Mesendoderm (in vitro differentiated cells): ENCODE data around the gene SDK1.

Source experiments
- DNase-seq: peaks from one replicate; pipeline ENCODE4 v3.0.0; 2013
- H2AK5ac ChIP-seq: 2 replicates; pipeline ENCODE4 v1.6.1; 2013; ENCODE audit warnings: low read length, inconsistent platforms
- H2BK120ac ChIP-seq: 2 replicates; pipeline ENCODE4 v1.6.1; 2013; ENCODE audit warnings: low read depth, mild to moderate bottlenecking, low read length, moderate library complexity, mixed read lengths
- H2BK15ac ChIP-seq: replicated peaks from 2 replicates; pipeline ENCODE4 v1.6.1; 2013; ENCODE audit warnings: low read depth, mild to moderate bottlenecking, moderate library complexity
- H2BK5ac ChIP-seq: 2 replicates; pipeline ENCODE4 v1.6.1; 2013; ENCODE audit warnings: low read length, inconsistent platforms
- H3K18ac ChIP-seq: 2 replicates; pipeline ENCODE4 v1.6.1; 2013; ENCODE audit warnings: mild to moderate bottlenecking, low read length, mixed read lengths
- H3K23ac ChIP-seq: one replicate; pipeline ENCODE4 v1.6.1; 2013; ENCODE audit warnings: low read length
- H3K27ac ChIP-seq: 2 replicates; pipeline ENCODE4 v1.5.1; 2013; ENCODE audit warnings: low read depth, mild to moderate bottlenecking, inconsistent platforms, low read length, moderate library complexity
- H3K27me3 ChIP-seq: 2 replicates; pipeline ENCODE4 v1.6.1; 2013; ENCODE audit warnings: low read length, control low read depth, mild to moderate bottlenecking, inconsistent platforms; ENCODE audit not compliant: insufficient read depth, poor library complexity
- H3K36me3 ChIP-seq: 2 replicates; pipeline ENCODE4 v1.6.1; 2013; ENCODE audit warnings: low read length, inconsistent platforms; ENCODE audit not compliant: control insufficient read depth, insufficient read depth
- H3K4ac ChIP-seq: one replicate; pipeline ENCODE4 v1.6.1; 2013; ENCODE audit warnings: low read depth, mild to moderate bottlenecking, low read length, moderate library complexity
- H3K4me1 ChIP-seq: 2 replicates; pipeline ENCODE4 v1.6.1; 2013; ENCODE audit warnings: low read depth, low read length, inconsistent platforms; ENCODE audit not compliant: control insufficient read depth
- H3K4me2 ChIP-seq: 2 replicates; pipeline ENCODE4 v1.6.1; 2013; ENCODE audit warnings: low read length
- H3K4me3 ChIP-seq: 2 replicates; pipeline ENCODE4 v1.5.1; 2013; ENCODE audit warnings: mild to moderate bottlenecking, low read length
- H3K56ac ChIP-seq: one replicate; pipeline ENCODE4 v1.6.1; 2013; ENCODE audit warnings: low read length
- H3K79me1 ChIP-seq: 2 replicates; pipeline ENCODE4 v1.6.1; 2013; ENCODE audit warnings: low read length, inconsistent platforms
- H3K79me2 ChIP-seq: 2 replicates; pipeline ENCODE4 v1.6.1; 2013; ENCODE audit warnings: mild to moderate bottlenecking, low read length; ENCODE audit not compliant: control insufficient read depth, insufficient read depth
- H3K9ac ChIP-seq: 2 replicates; pipeline ENCODE4 v1.6.1; 2013; ENCODE audit warnings: low read length, inconsistent platforms
- H4K5ac ChIP-seq: one replicate; pipeline ENCODE4 v1.6.1; 2013; ENCODE audit warnings: low read length
- H4K8ac ChIP-seq: one replicate; pipeline ENCODE4 v1.6.1; 2013; ENCODE audit warnings: low read depth, mild to moderate bottlenecking, control low read depth, low read length, moderate library complexity
- WGBS: extraction: QIAGEN DNeasy Blood & Tissue Kit; methylation state at CpG from one replicate; pipeline ENCODE4 v1.1.7; 2013; ENCODE audit warnings: low lambda C conversion rate, missing lambda C conversion rate; ENCODE audit not compliant: insufficient coverage; ENCODE audit errors: extremely low coverage; 5-methylcytosine and 5-hydroxymethylcytosine counted together

Gene SDK1

GRCh38 chr7:4273566-4274230 lies 972.6 kb downstream of the SDK1 start:
- WGBS: no CpG with 5 or more reads among the region's 9 CpGs
- H3K56ac ChIP-seq: no peak overlapping the region
- H2BK120ac ChIP-seq: no peak overlapping the region
- no peak overlapping the region for H4K5ac ChIP-seq
- H2AK5ac ChIP-seq: no peak overlapping the region
- no peak overlapping the region for H3K18ac ChIP-seq
- H3K27ac ChIP-seq: no peak overlapping the region
- no peak for DNase-seq
- H3K79me1 ChIP-seq: no peaks in the 10 kb centered on the region
- H3K9ac ChIP-seq: no peak overlapping the region
- H2BK5ac ChIP-seq: no peak overlapping the region
- H3K27me3 ChIP-seq: no peaks in the 10 kb centered on the region
- no peaks in the 10 kb centered on the region for H3K4me1 ChIP-seq
- no peak overlapping the region for H2BK15ac ChIP-seq
- no peaks in the 10 kb centered on the region for H3K36me3 ChIP-seq
- H3K79me2 ChIP-seq: no peaks in the 10 kb centered on the region
- H4K8ac ChIP-seq: no peak overlapping the region
- H3K4me3 ChIP-seq: no peak overlapping the region
- no peak overlapping the region for H3K4me2 ChIP-seq
- no peak overlapping the region for H3K23ac ChIP-seq
- no peak overlapping the region for H3K4ac ChIP-seq

- Histone ChIP-seq H3K18ac (no peak overlapping the region), H3K4me1 (no peaks in the 10 kb centered on the region), H3K79me1 (no peaks in the 10 kb centered on the region), H3K36me3 (no peaks in the 10 kb centered on the region), H2BK15ac (no peak overlapping the region), H3K4me3 (no peak overlapping the region), H3K79me2 (no peaks in the 10 kb centered on the region), H3K23ac (no peak overlapping the region), H3K4me2 (no peak overlapping the region), H2AK5ac (no peak overlapping the region), H4K5ac (no peak overlapping the region), H3K4ac (no peak overlapping the region), H4K8ac (no peak overlapping the region), H3K27me3 (no peaks in the 10 kb centered on the region), H2BK120ac (no peak overlapping the region), H3K56ac (no peak overlapping the region), H3K9ac (no peak overlapping the region), H2BK5ac (no peak overlapping the region), H3K27ac (no peak overlapping the region)
- no CpG with 5 or more reads among the region's 3 CpGs for WGBS
- DNase-seq: no peak
Observed at GRCh38 chr7:4274286-4274685, 973.2 kb downstream of the SDK1 start.

GRCh38 chr7:4277936-4278335 lies 976.9 kb downstream of the SDK1 start:
- no peak overlapping the region for H3K18ac ChIP-seq
- no peak overlapping the region for H2AK5ac ChIP-seq
- DNase-seq: no peak
- no peaks in the 10 kb centered on the region for H3K79me2 ChIP-seq
- no peak overlapping the region for H3K9ac ChIP-seq
- H3K27me3 ChIP-seq: no peaks in the 10 kb centered on the region
- no peaks in the 10 kb centered on the region for H3K4me1 ChIP-seq
- H2BK120ac ChIP-seq: no peak overlapping the region
- H4K8ac ChIP-seq: no peak overlapping the region
- H2BK15ac ChIP-seq: no peak overlapping the region
- no CpG with 5 or more reads among the region's 4 CpGs for WGBS
- no peaks in the 10 kb centered on the region for H3K79me1 ChIP-seq
- H3K4me3 ChIP-seq: no peak overlapping the region
- no peak overlapping the region for H2BK5ac ChIP-seq
- H3K36me3 ChIP-seq: no peaks in the 10 kb centered on the region
- no peak overlapping the region for H3K4ac ChIP-seq
- H3K23ac ChIP-seq: no peak overlapping the region
- no peak overlapping the region for H3K4me2 ChIP-seq
- no peak overlapping the region for H3K56ac ChIP-seq
- no peak overlapping the region for H4K5ac ChIP-seq
- H3K27ac ChIP-seq: no peak overlapping the region

GRCh38 chr7:4279216-4279615 lies 978.2 kb downstream of the SDK1 start:
- no peak overlapping the region for H3K27ac ChIP-seq
- DNase-seq: no peak

GRCh38 chr7:4281231-4281993 lies 980.4 kb downstream of the SDK1 start:
- Histone ChIP-seq H2AK5ac (no peak overlapping the region), H3K4me3 (no peak overlapping the region), H3K36me3 (no peaks in the 10 kb centered on the region), H3K79me2 (no peaks in the 10 kb centered on the region), H3K4me2 (no peak overlapping the region), H3K56ac (no peak overlapping the region), H2BK120ac (no peak overlapping the region), H3K23ac (no peak overlapping the region), H4K8ac (no peak overlapping the region), H3K27me3 (no peaks in the 10 kb centered on the region), H4K5ac (no peak overlapping the region), H3K79me1 (no peaks in the 10 kb centered on the region), H2BK5ac (no peak overlapping the region), H2BK15ac (no peak overlapping the region), H3K9ac (no peak overlapping the region), H3K18ac (no peak overlapping the region), H3K27ac (no peak overlapping the region), H3K4ac (no peak overlapping the region), H3K4me1 (no peaks in the 10 kb centered on the region)
- DNase-seq: no peak
- WGBS: no CpG with 5 or more reads among the region's 9 CpGs

More at GRCh38 chr7:4279216-4279615, 978.2 kb downstream of the SDK1 start:
- Histone ChIP-seq H4K8ac (no peak overlapping the region), H3K23ac (no peak overlapping the region), H3K36me3 (no peaks in the 10 kb centered on the region), H3K18ac (no peak overlapping the region), H3K9ac (no peak overlapping the region), H3K56ac (no peak overlapping the region), H3K27me3 (no peaks in the 10 kb centered on the region), H2BK120ac (no peak overlapping the region), H3K4me3 (no peak overlapping the region), H2AK5ac (no peak overlapping the region), H3K4ac (no peak overlapping the region), H3K79me1 (no peaks in the 10 kb centered on the region), H2BK15ac (no peak overlapping the region), H3K4me2 (no peak overlapping the region), H3K4me1 (no peaks in the 10 kb centered on the region), H3K79me2 (no peaks in the 10 kb centered on the region), H4K5ac (no peak overlapping the region), H2BK5ac (no peak overlapping the region)
- no CpG with 5 or more reads among the region's 3 CpGs for WGBS
